HL-60 (cell line): ENCODE data around the gene GNB2.

Source experiments
- GABPA ChIP-seq: IDR thresholded peaks from 2 replicates; pipeline ENCODE4 v1.6.1; 2012; ENCODE audit warnings: low read depth
- POLR2AphosphoS5 ChIP-seq: IDR thresholded peaks from 2 replicates; pipeline ENCODE4 v1.6.1; 2012; ENCODE audit warnings: low read depth
- SPI1 ChIP-seq: IDR thresholded peaks from 2 replicates; pipeline ENCODE4 v1.6.1; 2012; ENCODE audit warnings: low read depth, mild to moderate bottlenecking, borderline replicate concordance
- TF ChIP-seq, protein P1 (sequence below): IDR thresholded peaks from one replicate; pipeline ENCODE4 v1.5.1; 2011; ENCODE audit warnings: low read length, control low read depth, inconsistent platforms; ENCODE audit not compliant: insufficient read depth
- TF ChIP-seq, protein P2 (sequence below): IDR thresholded peaks from 2 replicates; pipeline ENCODE4 v1.6.1; 2012; ENCODE audit warnings: low read depth; ENCODE audit not compliant: insufficient replicate concordance

DNA sequence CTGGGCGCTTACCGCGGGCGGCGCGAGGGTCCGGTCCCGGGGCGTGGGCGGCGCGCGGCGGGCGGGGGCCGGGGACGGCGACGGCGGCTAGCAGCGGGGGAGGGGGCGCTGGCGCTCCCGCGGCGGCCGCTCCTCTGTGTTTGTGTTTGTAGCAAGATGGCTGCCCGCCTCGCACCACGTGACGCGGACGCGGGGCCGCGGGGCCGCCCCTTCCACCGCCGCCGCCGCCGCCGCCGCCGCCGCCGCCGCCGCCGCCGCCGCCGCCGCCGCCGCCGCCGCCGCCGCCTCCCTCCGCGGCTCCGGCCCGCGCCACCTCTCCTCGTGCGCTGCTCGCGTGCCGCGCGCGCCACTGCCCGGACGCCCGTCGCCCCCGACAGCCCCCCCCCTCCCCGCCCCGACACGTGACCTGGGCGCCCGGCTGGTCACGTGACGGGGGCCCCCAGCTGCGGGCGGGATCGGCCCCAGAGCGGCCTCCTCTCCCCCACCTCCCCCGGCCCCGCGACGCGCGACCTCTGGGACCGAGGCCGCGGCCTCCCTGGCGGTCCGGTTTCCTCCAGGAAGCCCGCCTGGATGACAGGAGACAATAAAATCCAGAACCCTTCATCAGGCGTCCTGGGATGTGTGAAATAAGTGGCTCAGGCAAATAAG lies 20.7 kb downstream of the GNB2 start, which contains the start of gene GIGYF1:
- TF ChIP-seq POLR2AphosphoS5 (peak; percentile 21; the same call in 1 of the 2 replicates), SPI1 (no peak), GABPA (no peak)
- TF ChIP-seq, protein P1, sequence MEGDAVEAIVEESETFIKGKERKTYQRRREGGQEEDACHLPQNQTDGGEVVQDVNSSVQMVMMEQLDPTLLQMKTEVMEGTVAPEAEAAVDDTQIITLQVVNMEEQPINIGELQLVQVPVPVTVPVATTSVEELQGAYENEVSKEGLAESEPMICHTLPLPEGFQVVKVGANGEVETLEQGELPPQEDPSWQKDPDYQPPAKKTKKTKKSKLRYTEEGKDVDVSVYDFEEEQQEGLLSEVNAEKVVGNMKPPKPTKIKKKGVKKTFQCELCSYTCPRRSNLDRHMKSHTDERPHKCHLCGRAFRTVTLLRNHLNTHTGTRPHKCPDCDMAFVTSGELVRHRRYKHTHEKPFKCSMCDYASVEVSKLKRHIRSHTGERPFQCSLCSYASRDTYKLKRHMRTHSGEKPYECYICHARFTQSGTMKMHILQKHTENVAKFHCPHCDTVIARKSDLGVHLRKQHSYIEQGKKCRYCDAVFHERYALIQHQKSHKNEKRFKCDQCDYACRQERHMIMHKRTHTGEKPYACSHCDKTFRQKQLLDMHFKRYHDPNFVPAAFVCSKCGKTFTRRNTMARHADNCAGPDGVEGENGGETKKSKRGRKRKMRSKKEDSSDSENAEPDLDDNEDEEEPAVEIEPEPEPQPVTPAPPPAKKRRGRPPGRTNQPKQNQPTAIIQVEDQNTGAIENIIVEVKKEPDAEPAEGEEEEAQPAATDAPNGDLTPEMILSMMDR = no peak
- TF ChIP-seq, protein P2, sequence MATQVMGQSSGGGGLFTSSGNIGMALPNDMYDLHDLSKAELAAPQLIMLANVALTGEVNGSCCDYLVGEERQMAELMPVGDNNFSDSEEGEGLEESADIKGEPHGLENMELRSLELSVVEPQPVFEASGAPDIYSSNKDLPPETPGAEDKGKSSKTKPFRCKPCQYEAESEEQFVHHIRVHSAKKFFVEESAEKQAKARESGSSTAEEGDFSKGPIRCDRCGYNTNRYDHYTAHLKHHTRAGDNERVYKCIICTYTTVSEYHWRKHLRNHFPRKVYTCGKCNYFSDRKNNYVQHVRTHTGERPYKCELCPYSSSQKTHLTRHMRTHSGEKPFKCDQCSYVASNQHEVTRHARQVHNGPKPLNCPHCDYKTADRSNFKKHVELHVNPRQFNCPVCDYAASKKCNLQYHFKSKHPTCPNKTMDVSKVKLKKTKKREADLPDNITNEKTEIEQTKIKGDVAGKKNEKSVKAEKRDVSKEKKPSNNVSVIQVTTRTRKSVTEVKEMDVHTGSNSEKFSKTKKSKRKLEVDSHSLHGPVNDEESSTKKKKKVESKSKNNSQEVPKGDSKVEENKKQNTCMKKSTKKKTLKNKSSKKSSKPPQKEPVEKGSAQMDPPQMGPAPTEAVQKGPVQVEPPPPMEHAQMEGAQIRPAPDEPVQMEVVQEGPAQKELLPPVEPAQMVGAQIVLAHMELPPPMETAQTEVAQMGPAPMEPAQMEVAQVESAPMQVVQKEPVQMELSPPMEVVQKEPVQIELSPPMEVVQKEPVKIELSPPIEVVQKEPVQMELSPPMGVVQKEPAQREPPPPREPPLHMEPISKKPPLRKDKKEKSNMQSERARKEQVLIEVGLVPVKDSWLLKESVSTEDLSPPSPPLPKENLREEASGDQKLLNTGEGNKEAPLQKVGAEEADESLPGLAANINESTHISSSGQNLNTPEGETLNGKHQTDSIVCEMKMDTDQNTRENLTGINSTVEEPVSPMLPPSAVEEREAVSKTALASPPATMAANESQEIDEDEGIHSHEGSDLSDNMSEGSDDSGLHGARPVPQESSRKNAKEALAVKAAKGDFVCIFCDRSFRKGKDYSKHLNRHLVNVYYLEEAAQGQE = no peak
